NCI-H1417 (cell line): ENCODE data around the gene ANKRD36B.
"Not testable (repeated sequence)": the region's sequence is repeated elsewhere in the genome, so short reads cannot be mapped to it uniquely, and the experiment has no call there.

Experiments
- DNase-seq, 3 experiments: peaks; one replicate each; lab custom pipeline; 2025; lab: John Stamatoyannopoulos, UW

The ANKRD36B gene

DNA sequence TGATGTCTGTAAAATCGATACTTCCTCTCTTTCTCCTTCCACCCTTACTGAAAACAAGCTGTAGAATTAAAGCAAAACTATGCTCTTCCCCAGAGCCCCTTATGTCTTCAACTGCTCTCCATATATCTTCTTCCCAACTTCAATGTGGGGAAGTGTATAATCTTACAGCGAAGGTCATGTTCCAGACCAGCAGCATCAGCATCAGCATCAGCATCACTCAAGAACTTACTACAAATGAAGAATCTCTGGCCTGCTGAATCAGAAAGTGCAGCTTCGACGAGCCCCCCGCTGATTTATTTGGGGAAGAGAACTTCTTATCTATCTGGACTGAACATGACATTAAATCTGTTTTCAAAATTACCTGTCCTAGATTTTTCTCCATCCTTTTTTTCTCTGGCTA, 40.6 kb downstream of the ANKRD36B start:
- not testable (repeated sequence) for DNase-seq

DNA sequence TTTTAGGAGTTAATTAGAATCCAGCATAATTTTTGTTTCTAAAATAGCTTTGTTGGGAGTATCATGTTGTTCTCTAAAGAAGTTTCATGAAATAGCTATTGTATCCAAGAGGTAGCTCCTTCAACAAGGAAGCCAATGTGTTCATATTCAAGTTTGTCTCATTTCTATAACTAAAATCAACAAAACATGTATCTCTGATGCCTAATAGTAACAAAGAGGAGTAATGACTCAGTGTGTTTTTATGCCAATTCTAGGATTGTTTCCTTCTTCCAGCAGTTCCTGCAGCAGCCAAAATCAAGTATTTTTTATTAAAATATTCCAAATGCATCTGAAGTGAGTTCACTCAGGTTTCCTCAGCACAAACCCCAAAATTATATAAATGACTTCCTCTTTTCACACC, 41.1 kb downstream of the ANKRD36B start:
- DNase-seq = not testable (repeated sequence)

DNA sequence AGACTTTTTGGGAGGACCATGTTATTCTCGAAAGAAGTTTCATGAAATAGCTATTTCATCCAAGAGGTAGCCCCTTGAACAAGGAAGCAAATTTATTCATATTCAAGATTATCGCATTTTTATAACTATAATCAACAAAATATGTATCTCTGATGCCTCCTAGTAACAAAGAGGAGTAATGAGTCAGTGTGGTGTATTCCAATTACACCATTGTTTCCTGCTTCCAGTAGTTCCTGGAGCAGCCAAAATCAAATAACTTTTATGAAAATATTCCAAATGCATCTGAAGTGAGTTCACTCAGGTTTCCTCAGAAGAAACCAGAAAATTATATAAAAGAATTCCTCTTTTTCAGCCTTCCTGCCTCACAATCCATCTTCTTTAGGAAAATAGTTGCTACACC, 43.0 kb downstream of the ANKRD36B start:
- no peak for DNase-seq

DNA sequence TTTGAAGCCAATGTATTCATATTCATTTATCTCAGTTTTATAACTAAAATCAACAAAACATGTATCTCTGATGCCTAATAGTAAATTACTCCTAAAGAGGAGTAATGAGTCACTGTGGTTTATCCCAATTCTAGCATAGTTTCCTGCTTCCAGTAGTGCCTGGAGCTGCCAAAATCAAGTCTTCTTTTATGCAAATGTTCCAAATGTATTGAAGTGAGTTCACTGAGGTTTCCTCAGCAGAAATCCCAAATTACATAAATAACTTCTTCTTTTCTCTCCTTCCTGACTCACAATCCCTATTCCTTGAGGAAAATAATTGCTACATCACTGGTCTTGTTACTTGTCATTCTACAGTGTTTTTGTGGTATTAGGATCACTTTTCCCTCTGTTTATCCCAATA, 44.8 kb downstream of the ANKRD36B start:
- DNase-seq = not testable (repeated sequence)

DNA sequence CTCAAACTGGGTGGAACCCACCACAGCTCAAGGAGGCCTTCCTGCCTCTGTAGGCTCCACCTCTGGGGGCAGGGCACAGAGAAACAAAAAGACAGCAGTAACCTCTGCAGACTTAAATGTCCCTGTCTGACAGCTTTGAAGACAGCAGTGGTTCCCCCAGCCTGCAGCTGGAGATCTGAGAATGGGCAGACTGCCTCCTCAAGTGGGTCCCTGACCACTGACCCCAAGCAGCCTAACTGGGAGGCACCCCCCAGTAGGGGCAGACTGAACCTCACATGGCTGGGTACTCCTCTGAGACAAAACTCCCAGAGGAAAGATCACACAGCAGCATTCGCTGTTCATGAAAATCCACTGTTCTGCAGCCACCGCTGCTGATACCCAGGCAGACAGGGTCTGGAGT, 63.8 kb downstream of the ANKRD36B start:
- not testable (repeated sequence) for DNase-seq

DNA sequence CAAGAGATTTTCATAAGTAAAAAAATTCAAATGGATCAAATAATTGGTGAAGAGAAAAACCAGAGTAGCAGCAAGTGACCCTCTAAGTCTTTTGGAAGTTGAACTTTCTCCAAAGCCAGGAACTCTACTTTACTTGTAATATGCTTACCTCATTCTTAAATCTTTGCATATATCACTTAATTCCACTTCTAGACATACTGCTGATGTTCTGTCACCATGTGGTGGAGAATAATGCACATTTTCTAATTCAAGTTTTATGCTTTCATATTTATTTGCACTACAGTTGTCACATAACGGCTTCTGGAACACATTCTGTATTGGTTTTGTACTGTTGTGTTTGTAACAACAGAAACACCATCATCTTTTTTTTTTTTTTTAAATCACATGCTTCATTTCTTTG, 65.9 kb downstream of the ANKRD36B start:
- not testable (repeated sequence) for DNase-seq

DNA sequence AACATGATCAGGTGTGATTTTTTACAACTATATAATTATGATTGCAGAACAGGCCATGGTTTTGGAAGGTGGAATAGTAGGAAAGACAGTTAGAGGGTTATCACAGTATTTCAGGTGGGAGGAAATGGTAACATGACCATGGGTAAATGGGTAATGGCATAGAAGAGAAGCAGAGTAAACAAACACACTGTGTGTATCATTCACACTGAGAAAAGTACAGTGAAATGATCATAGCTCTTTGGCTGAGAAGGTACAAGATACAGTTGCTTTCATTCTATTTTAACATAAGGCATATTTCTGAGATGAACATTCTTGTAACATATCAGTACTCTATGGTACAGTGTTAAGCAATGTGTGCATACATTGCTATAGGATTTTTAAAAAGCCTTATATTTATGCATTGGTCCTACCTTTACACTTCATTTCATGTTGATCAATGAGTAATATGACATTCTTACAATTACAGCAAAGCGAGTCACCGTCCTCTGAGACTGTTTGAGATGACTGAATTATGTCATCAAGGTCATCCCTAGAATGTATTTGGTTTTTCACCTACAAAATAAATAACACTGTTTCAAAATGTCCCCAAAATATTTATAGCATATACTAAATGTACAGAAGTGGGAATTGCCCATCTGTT, 66.6 kb downstream of the ANKRD36B start:
- DNase-seq = not testable (repeated sequence)

DNA sequence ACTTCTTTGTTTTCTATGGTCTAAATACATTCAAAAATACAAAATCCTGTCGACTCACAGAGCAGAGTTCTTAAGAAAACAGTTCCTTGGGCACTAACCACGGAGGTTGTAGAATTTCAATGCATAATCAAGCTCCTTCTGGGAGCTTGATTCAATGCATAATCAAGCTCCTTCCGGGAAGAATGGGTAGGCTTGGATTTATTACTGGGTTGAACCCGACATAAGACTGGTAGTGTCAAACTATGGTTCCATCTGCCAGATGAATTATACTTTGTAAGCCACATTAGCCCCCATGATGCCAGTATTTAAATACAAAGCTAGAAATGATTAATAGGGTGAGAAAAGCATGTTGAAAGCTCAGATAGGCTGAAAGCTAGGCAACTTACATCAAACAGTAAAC, 94.0 kb downstream of the ANKRD36B start:
- DNase-seq = not testable (repeated sequence)

DNA sequence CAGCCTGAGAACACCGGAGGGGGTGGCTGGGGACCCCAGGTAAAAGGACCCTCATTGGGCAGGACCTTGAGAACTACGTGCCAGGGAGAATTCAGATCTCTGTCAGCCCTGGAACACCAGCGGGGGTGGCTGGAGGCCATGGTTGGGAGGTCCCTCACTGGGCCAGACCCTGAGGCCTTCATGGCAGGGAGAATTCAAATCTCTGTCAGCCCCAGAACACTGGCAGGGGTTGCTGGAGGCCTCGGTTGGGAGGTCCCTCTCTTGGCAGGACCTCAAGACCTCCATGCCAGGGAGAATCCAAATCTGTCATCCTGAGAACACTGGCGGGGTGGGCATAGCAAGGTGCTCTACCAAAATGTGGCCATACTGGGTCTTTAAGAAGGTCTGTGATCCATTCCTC, 99.5 kb downstream of the ANKRD36B start:
- DNase-seq = not testable (repeated sequence)
